WTC11 (cell line): ENCODE results near the gene GLRX. TPM values are rescaled to one million over a fixed set of nuclear protein-coding genes. Genes with fewer than 3 reads are reported as not detected.

ENCODE experiments used
- ATAC-seq: fragments of 200-7000 bp; cut with Tn5 transposase; 2 replicates; pipeline ENCODE4 v1.10.0; 2021; ENCODE audit warnings: mild to moderate bottlenecking, moderate library complexity
- CTCF ChIA-PET: fragments of 300-600 bp; sonication (Branson Sonifier 250); formaldehyde crosslinking; loops from one replicate; lab custom pipeline; 2021; ENCODE audit warnings: antibody characterized with exemption; lab: Charles Lee
- POLR2A ChIA-PET: fragments of 350-600 bp; sonication (Branson Sonifier 250); formaldehyde crosslinking; loops from one replicate; lab custom pipeline; 2021; ENCODE audit warnings: antibody characterized with exemption; lab: Charles Lee
- DNase-seq: peaks from one replicate; pipeline ENCODE4 v3.0.0; 2021; ENCODE audit warnings: low spot score
- H3K27ac Mint-ChIP-seq: 2 replicates; pipeline ENCODE4 v1.8.0; 2021; ENCODE audit warnings: mixed read lengths
- H3K27me3 Mint-ChIP-seq: 2 replicates; pipeline ENCODE4 v1.8.0; 2021; ENCODE audit warnings: low read depth, mild to moderate bottlenecking, moderate library complexity, mixed read lengths
- H3K36me3 Mint-ChIP-seq: 2 replicates; pipeline ENCODE4 v1.8.0; 2021; ENCODE audit warnings: mixed read lengths
- H3K4me1 Mint-ChIP-seq: 2 replicates; pipeline ENCODE4 v1.8.0; 2022; ENCODE audit warnings: mixed read lengths
- H3K4me3 Mint-ChIP-seq: 2 replicates; pipeline ENCODE4 v1.8.0; 2021; ENCODE audit warnings: mild to moderate bottlenecking, moderate library complexity, mixed read lengths
- H3K9me3 Mint-ChIP-seq: 2 replicates; pipeline ENCODE4 v1.8.0; 2021; ENCODE audit warnings: mixed read lengths
- CREM ChIP-seq: sonication (generic); formaldehyde crosslinking; IDR thresholded peaks from 2 replicates; pipeline ENCODE4 v1.8.1; 2022; ENCODE audit warnings: mild to moderate bottlenecking, missing genetic modification reagents, moderate library complexity
- EMX1 ChIP-seq: fragments of 250-450 bp; sonication (Bioruptor Pico); IDR thresholded peaks from 2 replicates; pipeline ENCODE4 v1.8.0; 2021; ENCODE audit warnings: mild to moderate bottlenecking
- GABPB1 ChIP-seq: sonication (generic); formaldehyde crosslinking; IDR thresholded peaks from 2 replicates; pipeline ENCODE4 v1.8.1; 2023; ENCODE audit warnings: mild to moderate bottlenecking, missing genetic modification reagents
- IRF2 ChIP-seq: sonication (generic); formaldehyde crosslinking; IDR thresholded peaks from 2 replicates; pipeline ENCODE4 v1.8.0; 2022; ENCODE audit warnings: low read depth, missing genetic modification reagents, borderline replicate concordance
- KAT7 ChIP-seq: sonication (generic); formaldehyde crosslinking; IDR thresholded peaks from 2 replicates; pipeline ENCODE4 v1.8.1; 2023; ENCODE audit warnings: missing genetic modification reagents, mild to moderate bottlenecking, borderline replicate concordance
- MYBL2 ChIP-seq: sonication (generic); formaldehyde crosslinking; IDR thresholded peaks from 2 replicates; pipeline ENCODE4 v1.8.1; 2023; ENCODE audit warnings: mild to moderate bottlenecking, moderate library complexity, missing genetic modification reagents
- OVOL2 ChIP-seq: fragments of 250-450 bp; sonication (Bioruptor Pico); IDR thresholded peaks from 2 replicates; pipeline ENCODE4 v1.9.0; 2021; ENCODE audit warnings: mild to moderate bottlenecking, borderline replicate concordance
- SOX15 ChIP-seq: fragments of 250-450 bp; sonication (Bioruptor Pico); IDR thresholded peaks from 2 replicates; pipeline ENCODE4 v1.9.0; 2021; ENCODE audit warnings: mild to moderate bottlenecking
- SP1 ChIP-seq: sonication (generic); formaldehyde crosslinking; conservative IDR thresholded peaks from 2 replicates; pipeline ENCODE4 v1.8.1; 2022; ENCODE audit warnings: missing genetic modification reagents
- TCF7 ChIP-seq: sonication (generic); formaldehyde crosslinking; IDR thresholded peaks from 2 replicates; pipeline ENCODE4 v1.8.0; 2022; ENCODE audit warnings: mild to moderate bottlenecking, low read depth, missing genetic modification reagents, moderate library complexity
- TP53 ChIP-seq: sonication (generic); formaldehyde crosslinking; IDR thresholded peaks from 2 replicates; pipeline ENCODE4 v1.8.1; 2023; ENCODE audit warnings: mild to moderate bottlenecking, missing genetic modification reagents
- ZBTB21 ChIP-seq: sonication (generic); formaldehyde crosslinking; IDR thresholded peaks from 2 replicates; pipeline ENCODE4 v1.8.1; 2023; ENCODE audit warnings: mild to moderate bottlenecking, missing genetic modification reagents, borderline replicate concordance
- ZNF232 ChIP-seq: sonication (generic); formaldehyde crosslinking; IDR thresholded peaks from 2 replicates; pipeline ENCODE4 v1.8.0; 2022; ENCODE audit warnings: mild to moderate bottlenecking, missing genetic modification reagents
- ZNF396 ChIP-seq: fragments of 250-450 bp; sonication (Bioruptor Pico); IDR thresholded peaks from 2 replicates; pipeline ENCODE4 v1.8.0; 2021; ENCODE audit warnings: mild to moderate bottlenecking, moderate library complexity, borderline replicate concordance
- ZNF416 ChIP-seq: fragments of 250-450 bp; sonication (Bioruptor Pico); IDR thresholded peaks from 2 replicates; pipeline ENCODE4 v1.9.0; 2021; ENCODE audit warnings: mild to moderate bottlenecking, inconsistent platforms
- total RNA-seq: library from RNA; stranded (reverse); gene quantifications from 3 replicates; pipeline ENCODE4 v1.2.3, GENCODE V29; 2021
- TF ChIP-seq, protein P1 (sequence below): sonication (generic); formaldehyde crosslinking; IDR thresholded peaks from 2 replicates; pipeline ENCODE4 v1.8.1; 2023; ENCODE audit warnings: mild to moderate bottlenecking, missing genetic modification reagents, moderate library complexity
- TF ChIP-seq, protein P2 (sequence below): fragments of 250-450 bp; sonication (Bioruptor Pico); IDR thresholded peaks from 2 replicates; pipeline ENCODE4 v1.9.0; 2021; ENCODE audit warnings: mild to moderate bottlenecking, borderline replicate concordance
- TF ChIP-seq, protein P3 (sequence below): fragments of 200-600 bp; IDR thresholded peaks from 2 replicates; pipeline ENCODE4 v1.8.0; 2022; ENCODE audit warnings: antibody characterized with exemption
- TF ChIP-seq, protein P4 (sequence below): fragments of 250-450 bp; sonication (Bioruptor Pico); conservative IDR thresholded peaks from 2 replicates; pipeline ENCODE4 v1.9.0; 2021; ENCODE audit warnings: mild to moderate bottlenecking

Gene GLRX
- total RNA-seq, 1 experiment from 2014 or later = 15.9 TPM

DNA sequence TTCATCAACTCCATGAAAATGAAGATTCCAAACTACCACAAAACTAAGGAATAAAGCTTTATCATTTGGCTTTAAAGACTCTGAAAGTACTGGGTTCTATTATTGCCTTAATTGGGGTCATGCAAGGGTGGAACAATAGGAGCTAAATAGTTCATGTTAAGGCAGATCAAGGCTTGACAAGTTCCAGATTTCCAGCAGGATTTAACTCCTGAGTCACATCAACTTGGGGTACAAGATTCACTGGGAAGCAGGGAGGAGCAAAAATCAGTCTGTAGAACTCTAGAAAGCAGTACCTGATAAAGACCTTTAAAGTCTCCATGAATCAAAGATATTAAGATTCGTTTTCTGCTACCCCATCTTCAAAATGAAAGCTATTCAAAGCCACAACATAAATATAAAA, 41.9 kb upstream of the GLRX start:
- DNase-seq = no peak
- CTCF ChIA-PET = no interaction called here
- no peak for TF ChIP-seq KAT7 (CRISPR knock-in tag)
- no peak for ATAC-seq
- H3K4me3 Mint-ChIP-seq = no peak overlapping the region
- H3K4me1 Mint-ChIP-seq = peaks cover 16% of the 10 kb centered on the region
- peaks cover 1% of the 10 kb centered on the region for H3K27me3 Mint-ChIP-seq
- peaks cover 10% of the 10 kb centered on the region for H3K9me3 Mint-ChIP-seq
- H3K36me3 Mint-ChIP-seq = no peaks in the 10 kb centered on the region
- H3K27ac Mint-ChIP-seq = no peak overlapping the region
- POLR2A ChIA-PET = no interaction called here

DNA sequence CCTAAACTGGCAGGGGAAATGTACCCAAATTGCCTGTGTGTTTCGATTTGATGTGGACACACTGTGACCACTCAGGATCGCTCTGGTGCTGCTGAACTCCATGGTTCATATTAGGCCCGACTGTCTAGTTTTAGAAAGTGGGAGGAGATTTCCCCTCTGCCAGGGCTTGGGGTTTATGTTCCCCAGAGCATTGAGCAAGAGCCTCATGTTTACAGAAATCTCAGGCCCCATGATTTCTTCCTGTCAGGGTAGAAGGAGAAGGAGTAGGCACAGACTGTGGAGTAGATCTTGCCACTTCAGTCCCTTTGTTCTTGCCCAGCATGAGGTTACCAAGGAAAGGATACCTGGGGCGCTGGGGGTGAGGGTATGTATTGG, 40.8 kb upstream of the GLRX start:
- ChIA-PET CTCF (no interaction called here), POLR2A (no interaction called here)
- H3K36me3 Mint-ChIP-seq = no peaks in the 10 kb centered on the region
- no peak overlapping the region for H3K27ac Mint-ChIP-seq
- no peak for TF ChIP-seq ZNF232 (CRISPR knock-in tag)
- no peak for TF ChIP-seq EMX1 (CRISPR knock-in tag)
- no peak for TF ChIP-seq TP53
- TF ChIP-seq, protein P1, sequence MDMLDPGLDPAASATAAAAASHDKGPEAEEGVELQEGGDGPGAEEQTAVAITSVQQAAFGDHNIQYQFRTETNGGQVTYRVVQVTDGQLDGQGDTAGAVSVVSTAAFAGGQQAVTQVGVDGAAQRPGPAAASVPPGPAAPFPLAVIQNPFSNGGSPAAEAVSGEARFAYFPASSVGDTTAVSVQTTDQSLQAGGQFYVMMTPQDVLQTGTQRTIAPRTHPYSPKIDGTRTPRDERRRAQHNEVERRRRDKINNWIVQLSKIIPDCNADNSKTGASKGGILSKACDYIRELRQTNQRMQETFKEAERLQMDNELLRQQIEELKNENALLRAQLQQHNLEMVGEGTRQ (CRISPR knock-in tag) = no peak
- no peak for TF ChIP-seq OVOL2 (CRISPR knock-in tag)
- TF ChIP-seq MYBL2 (CRISPR knock-in tag) = no peak
- no peak for TF ChIP-seq ZBTB21 (CRISPR knock-in tag)
- no peak for TF ChIP-seq IRF2 (CRISPR knock-in tag)
- TF ChIP-seq, protein P2, sequence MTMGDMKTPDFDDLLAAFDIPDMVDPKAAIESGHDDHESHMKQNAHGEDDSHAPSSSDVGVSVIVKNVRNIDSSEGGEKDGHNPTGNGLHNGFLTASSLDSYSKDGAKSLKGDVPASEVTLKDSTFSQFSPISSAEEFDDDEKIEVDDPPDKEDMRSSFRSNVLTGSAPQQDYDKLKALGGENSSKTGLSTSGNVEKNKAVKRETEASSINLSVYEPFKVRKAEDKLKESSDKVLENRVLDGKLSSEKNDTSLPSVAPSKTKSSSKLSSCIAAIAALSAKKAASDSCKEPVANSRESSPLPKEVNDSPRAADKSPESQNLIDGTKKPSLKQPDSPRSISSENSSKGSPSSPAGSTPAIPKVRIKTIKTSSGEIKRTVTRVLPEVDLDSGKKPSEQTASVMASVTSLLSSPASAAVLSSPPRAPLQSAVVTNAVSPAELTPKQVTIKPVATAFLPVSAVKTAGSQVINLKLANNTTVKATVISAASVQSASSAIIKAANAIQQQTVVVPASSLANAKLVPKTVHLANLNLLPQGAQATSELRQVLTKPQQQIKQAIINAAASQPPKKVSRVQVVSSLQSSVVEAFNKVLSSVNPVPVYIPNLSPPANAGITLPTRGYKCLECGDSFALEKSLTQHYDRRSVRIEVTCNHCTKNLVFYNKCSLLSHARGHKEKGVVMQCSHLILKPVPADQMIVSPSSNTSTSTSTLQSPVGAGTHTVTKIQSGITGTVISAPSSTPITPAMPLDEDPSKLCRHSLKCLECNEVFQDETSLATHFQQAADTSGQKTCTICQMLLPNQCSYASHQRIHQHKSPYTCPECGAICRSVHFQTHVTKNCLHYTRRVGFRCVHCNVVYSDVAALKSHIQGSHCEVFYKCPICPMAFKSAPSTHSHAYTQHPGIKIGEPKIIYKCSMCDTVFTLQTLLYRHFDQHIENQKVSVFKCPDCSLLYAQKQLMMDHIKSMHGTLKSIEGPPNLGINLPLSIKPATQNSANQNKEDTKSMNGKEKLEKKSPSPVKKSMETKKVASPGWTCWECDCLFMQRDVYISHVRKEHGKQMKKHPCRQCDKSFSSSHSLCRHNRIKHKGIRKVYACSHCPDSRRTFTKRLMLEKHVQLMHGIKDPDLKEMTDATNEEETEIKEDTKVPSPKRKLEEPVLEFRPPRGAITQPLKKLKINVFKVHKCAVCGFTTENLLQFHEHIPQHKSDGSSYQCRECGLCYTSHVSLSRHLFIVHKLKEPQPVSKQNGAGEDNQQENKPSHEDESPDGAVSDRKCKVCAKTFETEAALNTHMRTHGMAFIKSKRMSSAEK (CRISPR knock-in tag) = no peak
- no peak for TF ChIP-seq SOX15 (CRISPR knock-in tag)
- no peak for TF ChIP-seq SP1 (CRISPR knock-in tag)
- no peak for TF ChIP-seq ZNF396
- TF ChIP-seq ZNF416 = no peak
- TF ChIP-seq, protein P3, sequence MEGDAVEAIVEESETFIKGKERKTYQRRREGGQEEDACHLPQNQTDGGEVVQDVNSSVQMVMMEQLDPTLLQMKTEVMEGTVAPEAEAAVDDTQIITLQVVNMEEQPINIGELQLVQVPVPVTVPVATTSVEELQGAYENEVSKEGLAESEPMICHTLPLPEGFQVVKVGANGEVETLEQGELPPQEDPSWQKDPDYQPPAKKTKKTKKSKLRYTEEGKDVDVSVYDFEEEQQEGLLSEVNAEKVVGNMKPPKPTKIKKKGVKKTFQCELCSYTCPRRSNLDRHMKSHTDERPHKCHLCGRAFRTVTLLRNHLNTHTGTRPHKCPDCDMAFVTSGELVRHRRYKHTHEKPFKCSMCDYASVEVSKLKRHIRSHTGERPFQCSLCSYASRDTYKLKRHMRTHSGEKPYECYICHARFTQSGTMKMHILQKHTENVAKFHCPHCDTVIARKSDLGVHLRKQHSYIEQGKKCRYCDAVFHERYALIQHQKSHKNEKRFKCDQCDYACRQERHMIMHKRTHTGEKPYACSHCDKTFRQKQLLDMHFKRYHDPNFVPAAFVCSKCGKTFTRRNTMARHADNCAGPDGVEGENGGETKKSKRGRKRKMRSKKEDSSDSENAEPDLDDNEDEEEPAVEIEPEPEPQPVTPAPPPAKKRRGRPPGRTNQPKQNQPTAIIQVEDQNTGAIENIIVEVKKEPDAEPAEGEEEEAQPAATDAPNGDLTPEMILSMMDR = no peak
- TF ChIP-seq CREM = no peak
- peaks cover 27% of the 10 kb centered on the region for H3K4me1 Mint-ChIP-seq
- ATAC-seq (peak; percentile 23), DNase-seq (no peak)
- peaks cover 7% of the 10 kb centered on the region for H3K9me3 Mint-ChIP-seq
- H3K4me3 Mint-ChIP-seq = no peak overlapping the region
- peaks cover 8% of the 10 kb centered on the region for H3K27me3 Mint-ChIP-seq

DNA sequence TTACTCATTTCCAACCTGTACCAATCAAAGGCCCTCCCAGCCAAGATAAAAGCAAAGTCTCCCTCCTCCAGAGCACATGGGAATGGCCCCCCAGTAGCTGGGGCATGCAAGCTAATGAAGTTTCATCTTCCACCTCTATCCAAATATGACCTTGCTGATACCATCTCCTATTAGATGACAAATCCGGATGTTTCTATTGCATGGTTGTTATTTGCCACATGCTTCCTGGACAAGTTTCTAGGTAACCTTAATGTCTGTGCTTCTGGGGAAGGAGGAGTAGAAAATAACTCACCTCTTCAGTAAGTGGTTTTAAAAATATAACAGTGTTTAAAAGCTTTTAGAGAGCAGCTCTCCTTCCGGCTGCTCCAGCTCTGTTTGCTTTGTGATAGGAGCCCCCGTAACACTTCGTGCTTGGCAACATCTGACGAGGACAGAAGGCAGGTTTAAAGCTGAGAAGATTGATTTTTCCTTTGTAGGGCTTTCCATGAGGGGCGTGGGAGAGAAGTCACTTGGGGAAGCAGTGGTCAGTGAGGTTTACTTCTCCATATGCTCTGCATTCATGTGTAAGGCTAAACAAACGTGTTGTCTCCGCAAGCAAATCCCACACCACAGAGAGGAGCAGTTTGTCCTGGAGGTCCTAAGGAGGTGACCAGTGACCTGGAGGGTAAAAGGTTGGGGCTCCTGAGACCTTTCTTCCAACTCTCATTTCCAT, 40.3 kb upstream of the GLRX start:
- no peak for ATAC-seq
- TF ChIP-seq, protein P4, sequence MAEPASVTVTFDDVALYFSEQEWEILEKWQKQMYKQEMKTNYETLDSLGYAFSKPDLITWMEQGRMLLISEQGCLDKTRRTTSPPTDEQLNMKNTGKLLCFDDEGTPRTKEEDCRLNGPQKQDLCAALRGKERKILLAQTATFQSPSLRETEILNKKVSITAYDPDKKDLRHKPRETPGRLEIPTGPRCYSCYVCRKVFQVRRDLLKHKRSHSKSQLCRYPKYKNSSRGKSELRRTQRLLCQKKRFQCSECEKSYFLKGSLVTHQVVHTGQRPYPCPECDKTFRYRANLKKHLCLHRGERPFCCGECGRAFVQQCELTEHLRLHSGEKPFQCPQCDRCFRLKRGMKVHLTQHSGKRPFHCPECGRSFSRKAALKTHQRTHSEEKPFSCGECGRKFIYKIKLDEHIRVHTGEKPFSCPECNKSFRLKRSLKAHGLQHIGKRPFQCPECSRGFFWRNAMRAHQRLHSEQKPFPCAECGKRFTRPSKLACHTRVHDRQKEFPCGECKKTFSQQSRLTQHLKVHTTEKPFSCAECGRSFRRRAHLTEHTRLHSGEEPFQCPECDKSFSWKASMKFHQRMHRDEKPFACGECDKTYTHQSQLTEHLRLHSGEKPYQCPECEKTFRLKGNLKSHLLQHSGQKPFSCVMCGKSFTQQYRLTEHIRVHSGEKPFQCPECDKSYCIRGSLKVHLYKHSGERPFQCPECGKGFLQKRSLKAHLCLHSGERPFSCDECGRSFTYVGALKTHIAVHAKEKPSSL (CRISPR knock-in tag) = no peak
- peak; percentile 88 for TF ChIP-seq GABPB1
- no peak for TF ChIP-seq TCF7 (CRISPR knock-in tag)
- TF ChIP-seq, all 79 proteins: peak for 1
- no peak for DNase-seq
- Mint-ChIP-seq H3K4me3 (no peak overlapping the region), H3K27me3 (peaks cover 8% of the 10 kb centered on the region), H3K36me3 (no peaks in the 10 kb centered on the region), H3K27ac (no peak overlapping the region), H3K9me3 (0 out of 2 replicates have a peak, but pooled peaks cover 4% of the 10 kb centered on the region), H3K4me1 (peaks cover 31% of the 10 kb centered on the region)
- CTCF ChIA-PET = no interaction called here
- POLR2A ChIA-PET = no interaction called here
